ENCODE data around the gene ARF3. TPM values are rescaled to one million over a fixed set of nuclear protein-coding genes. Genes with fewer than 3 reads are reported as not detected.
A peak's percentile ranks its signal among the peaks of the same experiment; 100 is the strongest.

The ARF3 gene
- total RNA-seq, 1 experiment from 2014 or later: 166 TPM

DNA sequence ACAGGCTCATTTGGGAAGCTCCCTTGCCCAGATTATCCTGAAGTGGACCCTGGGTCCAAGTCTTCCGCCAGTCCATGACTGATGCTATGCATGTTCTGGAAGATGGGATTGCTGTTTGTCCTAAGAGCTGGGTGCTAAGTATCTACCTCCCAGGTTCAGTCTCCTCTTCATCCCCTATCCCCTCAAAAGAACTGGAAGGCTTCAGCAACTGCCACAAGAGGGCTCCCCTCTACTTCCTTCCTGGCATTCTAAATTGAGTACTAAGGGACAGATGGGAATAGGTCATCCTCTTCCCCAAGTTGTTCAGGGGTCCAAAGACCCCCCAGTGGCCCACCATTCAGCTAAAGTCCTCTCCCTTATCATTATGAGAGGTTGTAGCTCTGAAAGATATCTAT lies 23.0 kb downstream of the ARF3 start:
- no peaks in the 10 kb centered on the region for H3K4me1 ChIP-seq (ENCODE audit: control insufficient read depth in 1 of 2, insufficient read depth in 2 of 2, low read length in 2 of 2)
- H2AFZ ChIP-seq (ENCODE audit: low read depth, low read length, poor library complexity, severe bottlenecking): no peak overlapping the region
- BruUV-seq (replicated peaks): no TSS peak
- H3K9me3 ChIP-seq (ENCODE audit: control insufficient read depth in 1 of 2, insufficient read depth in 1 of 2, low read depth in 1 of 2, low read length in 2 of 2): no peaks in the 10 kb centered on the region
- DNase-seq (ENCODE audit: low read depth, low spot score): no peak
- POLR2A ChIA-PET: no interaction called here
- H3K27me3 ChIP-seq (ENCODE audit: insufficient read depth, low read length): no peaks in the 10 kb centered on the region
- peak; percentile 52; the same call in 1 of the 2 replicates for ATAC-seq
- no peaks in the 10 kb centered on the region for H3K9me2 ChIP-seq (ENCODE audit: insufficient read depth)
- H3K4me2 ChIP-seq (ENCODE audit: low read length): no peak overlapping the region
- H3K4me3 ChIP-seq (replicated peaks in 1 of 2; ENCODE audit: low read depth in 1 of 2, low read length in 2 of 2): no peak overlapping the region
- TF ChIP-seq, protein P1, sequence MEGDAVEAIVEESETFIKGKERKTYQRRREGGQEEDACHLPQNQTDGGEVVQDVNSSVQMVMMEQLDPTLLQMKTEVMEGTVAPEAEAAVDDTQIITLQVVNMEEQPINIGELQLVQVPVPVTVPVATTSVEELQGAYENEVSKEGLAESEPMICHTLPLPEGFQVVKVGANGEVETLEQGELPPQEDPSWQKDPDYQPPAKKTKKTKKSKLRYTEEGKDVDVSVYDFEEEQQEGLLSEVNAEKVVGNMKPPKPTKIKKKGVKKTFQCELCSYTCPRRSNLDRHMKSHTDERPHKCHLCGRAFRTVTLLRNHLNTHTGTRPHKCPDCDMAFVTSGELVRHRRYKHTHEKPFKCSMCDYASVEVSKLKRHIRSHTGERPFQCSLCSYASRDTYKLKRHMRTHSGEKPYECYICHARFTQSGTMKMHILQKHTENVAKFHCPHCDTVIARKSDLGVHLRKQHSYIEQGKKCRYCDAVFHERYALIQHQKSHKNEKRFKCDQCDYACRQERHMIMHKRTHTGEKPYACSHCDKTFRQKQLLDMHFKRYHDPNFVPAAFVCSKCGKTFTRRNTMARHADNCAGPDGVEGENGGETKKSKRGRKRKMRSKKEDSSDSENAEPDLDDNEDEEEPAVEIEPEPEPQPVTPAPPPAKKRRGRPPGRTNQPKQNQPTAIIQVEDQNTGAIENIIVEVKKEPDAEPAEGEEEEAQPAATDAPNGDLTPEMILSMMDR (IDR thresholded peaks at IDR 0.05 in 2 of 3, conservative IDR thresholded peaks at IDR 0.05 in 1 of 3; ENCODE audit: borderline replicate concordance in 1 of 3, insufficient read depth in 1 of 3, low read depth in 2 of 3, low read length in 2 of 3): peak; percentile 29 to 51 (median 46); a peak in 5 of 6 replicates
- no peak for TF ChIP-seq CBX3 (IDR thresholded peaks at IDR 0.05; ENCODE audit: low read depth)
- peak; percentile 43; the same call in 1 of the 2 replicates for TF ChIP-seq RAD21 (IDR thresholded peaks at IDR 0.05; ENCODE audit: low read depth)
- intact Hi-C loops (cut with micrococcal nuclease): no loop called here
- RAD21 ChIA-PET (ENCODE audit: low non-redundant PET in 1 of 2, low total read pairs in 2 of 2, uncharacterized antibody in 2 of 2, unreplicated experiment in 2 of 2): no interaction called here
- no peak overlapping the region for H3K27ac ChIP-seq (ENCODE audit: low read depth, low read length)
- CTCF ChIA-PET: interaction anchor here (1.0 kb wide), 1 partner anchor 23 kb away, joined by 3 read pairs; the partner anchor contains the start of gene ARF3
- no peak overlapping the region for H3K9ac ChIP-seq (ENCODE audit: low read length)
- H3K36me3 ChIP-seq (ENCODE audit: control insufficient read depth in 1 of 2, insufficient read depth in 2 of 2, low read length in 2 of 2): peaks cover 29 to 49% of the 10 kb centered on the region in 2 experiments
- peaks cover 8% of the 10 kb centered on the region; the same call in 1 of the 2 replicates for H4K20me1 ChIP-seq (ENCODE audit: insufficient read depth)
- H3K79me2 ChIP-seq (ENCODE audit: insufficient read depth, low read length): no peaks in the 10 kb centered on the region

DNA sequence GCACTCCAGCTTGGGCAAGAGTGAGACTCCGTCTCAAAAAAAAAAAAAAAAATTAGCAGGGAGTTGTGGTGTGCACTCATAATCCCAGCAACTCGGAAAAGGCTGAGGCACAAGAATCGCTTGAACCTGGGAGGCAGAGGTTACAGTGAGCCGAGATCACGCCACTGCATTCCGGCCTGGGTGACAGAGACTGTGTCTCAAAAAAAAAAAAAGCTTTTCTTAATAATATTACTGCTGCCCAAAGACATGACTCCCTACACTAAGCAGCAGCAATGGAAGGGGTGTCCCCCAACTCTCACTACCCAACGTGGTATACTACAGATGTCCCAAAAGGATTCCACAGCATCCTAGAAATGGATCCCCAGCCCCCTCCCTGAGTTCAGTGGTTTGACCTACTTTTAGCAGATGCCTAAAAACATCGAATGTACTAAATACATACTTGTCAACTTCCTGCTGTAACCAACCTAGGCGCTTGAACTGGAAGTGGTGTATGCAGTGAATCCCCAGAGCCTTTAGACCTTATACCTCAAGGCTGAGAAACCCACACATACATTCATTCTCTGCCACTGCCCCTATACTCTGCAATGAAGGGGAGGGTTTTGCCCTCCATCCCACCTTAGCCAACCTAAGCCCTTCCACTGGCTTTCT lies 23.5 kb downstream of the ARF3 start:
- DNase-seq (ENCODE audit: low read depth, low spot score) (no peak), ATAC-seq (no peak)
- Histone ChIP-seq H3K9ac (ENCODE audit: low read length) (no peak overlapping the region), H4K20me1 (ENCODE audit: insufficient read depth) (peaks cover 8% of the 10 kb centered on the region; the same call in 1 of the 2 replicates), H3K9me3 (ENCODE audit: control insufficient read depth in 1 of 2, insufficient read depth in 1 of 2, low read depth in 1 of 2, low read length in 2 of 2) (no peaks in the 10 kb centered on the region), H3K36me3 (ENCODE audit: control insufficient read depth in 1 of 2, insufficient read depth in 2 of 2, low read length in 2 of 2) (peaks cover 29 to 44% of the 10 kb centered on the region in 2 experiments), H3K27ac (ENCODE audit: low read depth, low read length) (no peak overlapping the region), H3K79me2 (ENCODE audit: insufficient read depth, low read length) (no peaks in the 10 kb centered on the region), H3K9me2 (ENCODE audit: insufficient read depth) (no peaks in the 10 kb centered on the region), H2AFZ (ENCODE audit: low read depth, low read length, poor library complexity, severe bottlenecking) (no peak overlapping the region), H3K27me3 (ENCODE audit: insufficient read depth, low read length) (no peaks in the 10 kb centered on the region), H3K4me2 (ENCODE audit: low read length) (no peak overlapping the region), H3K4me3 (replicated peaks in 1 of 2; ENCODE audit: low read depth in 1 of 2, low read length in 2 of 2) (no peak overlapping the region), H3K4me1 (ENCODE audit: control insufficient read depth in 1 of 2, insufficient read depth in 2 of 2, low read length in 2 of 2) (no peaks in the 10 kb centered on the region)
- ChIA-PET RAD21 (ENCODE audit: low non-redundant PET in 1 of 2, low total read pairs in 2 of 2, uncharacterized antibody in 2 of 2, unreplicated experiment in 2 of 2) (no interaction called here), CTCF (no interaction called here), POLR2A (no interaction called here)
- intact Hi-C loops (cut with micrococcal nuclease): no loop called here
- TF ChIP-seq, protein P2, sequence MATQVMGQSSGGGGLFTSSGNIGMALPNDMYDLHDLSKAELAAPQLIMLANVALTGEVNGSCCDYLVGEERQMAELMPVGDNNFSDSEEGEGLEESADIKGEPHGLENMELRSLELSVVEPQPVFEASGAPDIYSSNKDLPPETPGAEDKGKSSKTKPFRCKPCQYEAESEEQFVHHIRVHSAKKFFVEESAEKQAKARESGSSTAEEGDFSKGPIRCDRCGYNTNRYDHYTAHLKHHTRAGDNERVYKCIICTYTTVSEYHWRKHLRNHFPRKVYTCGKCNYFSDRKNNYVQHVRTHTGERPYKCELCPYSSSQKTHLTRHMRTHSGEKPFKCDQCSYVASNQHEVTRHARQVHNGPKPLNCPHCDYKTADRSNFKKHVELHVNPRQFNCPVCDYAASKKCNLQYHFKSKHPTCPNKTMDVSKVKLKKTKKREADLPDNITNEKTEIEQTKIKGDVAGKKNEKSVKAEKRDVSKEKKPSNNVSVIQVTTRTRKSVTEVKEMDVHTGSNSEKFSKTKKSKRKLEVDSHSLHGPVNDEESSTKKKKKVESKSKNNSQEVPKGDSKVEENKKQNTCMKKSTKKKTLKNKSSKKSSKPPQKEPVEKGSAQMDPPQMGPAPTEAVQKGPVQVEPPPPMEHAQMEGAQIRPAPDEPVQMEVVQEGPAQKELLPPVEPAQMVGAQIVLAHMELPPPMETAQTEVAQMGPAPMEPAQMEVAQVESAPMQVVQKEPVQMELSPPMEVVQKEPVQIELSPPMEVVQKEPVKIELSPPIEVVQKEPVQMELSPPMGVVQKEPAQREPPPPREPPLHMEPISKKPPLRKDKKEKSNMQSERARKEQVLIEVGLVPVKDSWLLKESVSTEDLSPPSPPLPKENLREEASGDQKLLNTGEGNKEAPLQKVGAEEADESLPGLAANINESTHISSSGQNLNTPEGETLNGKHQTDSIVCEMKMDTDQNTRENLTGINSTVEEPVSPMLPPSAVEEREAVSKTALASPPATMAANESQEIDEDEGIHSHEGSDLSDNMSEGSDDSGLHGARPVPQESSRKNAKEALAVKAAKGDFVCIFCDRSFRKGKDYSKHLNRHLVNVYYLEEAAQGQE (IDR thresholded peaks at IDR 0.05; ENCODE audit: low read depth): no peak
- TF ChIP-seq CBX3 (IDR thresholded peaks at IDR 0.05; ENCODE audit: low read depth): no peak
- TF ChIP-seq EGR1 (IDR thresholded peaks at IDR 0.05; ENCODE audit: low read depth): no peak
- TF ChIP-seq EZH2 (IDR thresholded peaks at IDR 0.05): no peak
- TF ChIP-seq FOSL1 (IDR thresholded peaks at IDR 0.05; ENCODE audit: low read depth): no peak
- no peak for TF ChIP-seq TCF7L2 (IDR thresholded peaks at IDR 0.05; ENCODE audit: borderline replicate concordance, extremely low read depth, insufficient read depth, insufficient read length)
- TF ChIP-seq, protein P3, sequence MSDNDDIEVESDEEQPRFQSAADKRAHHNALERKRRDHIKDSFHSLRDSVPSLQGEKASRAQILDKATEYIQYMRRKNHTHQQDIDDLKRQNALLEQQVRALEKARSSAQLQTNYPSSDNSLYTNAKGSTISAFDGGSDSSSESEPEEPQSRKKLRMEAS (IDR thresholded peaks at IDR 0.05): no peak
- no peak for TF ChIP-seq YY1 (IDR thresholded peaks at IDR 0.05; ENCODE audit: extremely low read depth, insufficient replicate concordance, low read depth, low read length)
- no TSS peak for BruUV-seq (replicated peaks)

Data from HCT116 (cell line).